ENCODE measurements around the gene SHB.

SHB gene

DNA sequence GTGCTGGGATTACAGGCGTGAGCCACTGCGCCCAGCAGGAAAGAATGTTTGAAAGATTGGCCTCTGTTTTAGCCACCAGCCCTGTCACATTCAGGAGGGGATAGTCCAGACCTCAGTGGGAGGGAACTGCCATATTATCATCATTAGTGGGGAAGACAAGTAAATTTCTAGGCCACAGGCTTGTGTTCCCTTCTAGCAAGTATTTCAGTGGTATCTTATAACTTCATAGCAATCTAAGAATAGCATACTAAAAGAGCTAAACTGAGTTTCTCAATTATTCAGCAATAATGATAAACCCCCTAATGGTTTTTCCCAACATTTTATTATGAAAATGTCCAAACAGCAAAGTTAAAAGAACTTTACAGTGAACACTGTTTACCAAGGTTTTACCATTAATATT, 195.1 kb downstream of the SHB start:
- Histone ChIP-seq H3K4me3 (no peak overlapping the region), H3K27ac (no peak overlapping the region)
- TF ChIP-seq, protein P1, sequence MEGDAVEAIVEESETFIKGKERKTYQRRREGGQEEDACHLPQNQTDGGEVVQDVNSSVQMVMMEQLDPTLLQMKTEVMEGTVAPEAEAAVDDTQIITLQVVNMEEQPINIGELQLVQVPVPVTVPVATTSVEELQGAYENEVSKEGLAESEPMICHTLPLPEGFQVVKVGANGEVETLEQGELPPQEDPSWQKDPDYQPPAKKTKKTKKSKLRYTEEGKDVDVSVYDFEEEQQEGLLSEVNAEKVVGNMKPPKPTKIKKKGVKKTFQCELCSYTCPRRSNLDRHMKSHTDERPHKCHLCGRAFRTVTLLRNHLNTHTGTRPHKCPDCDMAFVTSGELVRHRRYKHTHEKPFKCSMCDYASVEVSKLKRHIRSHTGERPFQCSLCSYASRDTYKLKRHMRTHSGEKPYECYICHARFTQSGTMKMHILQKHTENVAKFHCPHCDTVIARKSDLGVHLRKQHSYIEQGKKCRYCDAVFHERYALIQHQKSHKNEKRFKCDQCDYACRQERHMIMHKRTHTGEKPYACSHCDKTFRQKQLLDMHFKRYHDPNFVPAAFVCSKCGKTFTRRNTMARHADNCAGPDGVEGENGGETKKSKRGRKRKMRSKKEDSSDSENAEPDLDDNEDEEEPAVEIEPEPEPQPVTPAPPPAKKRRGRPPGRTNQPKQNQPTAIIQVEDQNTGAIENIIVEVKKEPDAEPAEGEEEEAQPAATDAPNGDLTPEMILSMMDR (IDR thresholded peaks at IDR 0.05) = no peak
- no peak for DNase-seq (ENCODE audit: low spot score)

DNA sequence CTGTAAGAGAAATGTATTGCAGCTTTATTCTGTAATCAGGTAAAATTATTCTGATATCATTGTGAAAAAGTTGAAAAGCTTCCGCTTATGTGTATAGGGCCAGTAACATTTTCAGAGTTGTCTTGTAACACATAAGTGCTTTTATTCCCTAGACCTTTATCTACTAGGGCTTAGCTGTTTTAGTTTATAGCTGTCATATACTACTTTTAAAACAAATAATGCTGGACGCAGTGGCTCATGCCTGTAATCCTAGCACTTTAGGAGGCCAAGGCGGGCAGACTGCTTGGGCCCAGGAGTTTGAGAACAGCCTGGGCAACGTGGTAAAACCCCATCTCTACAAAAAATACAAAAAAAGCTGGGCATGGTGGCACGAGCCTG, 198.2 kb downstream of the SHB start:
- TF ChIP-seq, protein P1 (IDR thresholded peaks at IDR 0.05) = no peak
- no peak overlapping the region for H3K4me3 ChIP-seq
- H3K27ac ChIP-seq = no peak overlapping the region
- no peak for DNase-seq (ENCODE audit: low spot score)

GRCh38 chr9:37870081-37870798, 198.8 kb downstream of the SHB start:
- no peak overlapping the region for H3K27ac ChIP-seq
- TF ChIP-seq, protein P1 (IDR thresholded peaks at IDR 0.05) = no peak
- DNase-seq (ENCODE audit: low spot score) = no peak
- H3K4me3 ChIP-seq = no peak overlapping the region
